GM11168 (cell line): ENCODE data around the gene PTPRN2.

Experiments used
- in situ Hi-C: fragments of 300-500 bp; cut with MboI; formaldehyde crosslinking; loops from one replicate; pipeline ENCODE4 v1.12.0; 2022; ENCODE audit warnings: low sequenced_read_pairs; ENCODE audit not compliant: unreplicated experiment

PTPRN2 gene

GRCh38 chr7:158266817-158267741 lies 320.5 kb downstream of the PTPRN2 start:
- in situ Hi-C loops = no loop called here

- in situ Hi-C loops = no loop called here
These were observed 321.2 kb downstream of the PTPRN2 start for GRCh38 chr7:158266426-158266816.

DNA sequence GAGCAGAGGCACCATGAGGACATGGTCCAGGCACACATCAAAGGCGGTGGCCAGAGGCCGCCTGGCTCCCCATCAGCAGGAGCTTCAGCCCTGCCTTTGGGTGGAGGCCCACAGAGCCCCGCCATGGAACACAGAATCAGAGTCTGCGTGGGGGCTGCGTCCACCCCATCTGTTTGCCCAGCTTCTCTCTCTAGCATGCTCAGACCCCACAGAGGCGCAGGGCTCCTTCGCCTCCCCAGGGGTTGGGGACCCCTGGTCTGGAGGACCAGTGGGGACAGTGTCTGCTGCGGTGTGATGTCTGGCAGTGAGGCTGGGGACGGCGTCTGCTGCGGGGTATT lies 321.9 kb downstream of the PTPRN2 start:
- in situ Hi-C loops = no loop called here

GRCh38 chr7:158264881-158265742 lies 322.5 kb downstream of the PTPRN2 start:
- in situ Hi-C loops = no loop called here

GRCh38 chr7:158263964-158264748 lies 323.5 kb downstream of the PTPRN2 start:
- in situ Hi-C loops = no loop called here

- in situ Hi-C loops = no loop called here
These were observed 324.3 kb downstream of the PTPRN2 start for GRCh38 chr7:158263110-158263963.

- in situ Hi-C loops = no loop called here
These were observed 325.1 kb downstream of the PTPRN2 start for GRCh38 chr7:158262284-158263109.

GRCh38 chr7:158261362-158262235 lies 326.0 kb downstream of the PTPRN2 start:
- in situ Hi-C loops = no loop called here

DNA sequence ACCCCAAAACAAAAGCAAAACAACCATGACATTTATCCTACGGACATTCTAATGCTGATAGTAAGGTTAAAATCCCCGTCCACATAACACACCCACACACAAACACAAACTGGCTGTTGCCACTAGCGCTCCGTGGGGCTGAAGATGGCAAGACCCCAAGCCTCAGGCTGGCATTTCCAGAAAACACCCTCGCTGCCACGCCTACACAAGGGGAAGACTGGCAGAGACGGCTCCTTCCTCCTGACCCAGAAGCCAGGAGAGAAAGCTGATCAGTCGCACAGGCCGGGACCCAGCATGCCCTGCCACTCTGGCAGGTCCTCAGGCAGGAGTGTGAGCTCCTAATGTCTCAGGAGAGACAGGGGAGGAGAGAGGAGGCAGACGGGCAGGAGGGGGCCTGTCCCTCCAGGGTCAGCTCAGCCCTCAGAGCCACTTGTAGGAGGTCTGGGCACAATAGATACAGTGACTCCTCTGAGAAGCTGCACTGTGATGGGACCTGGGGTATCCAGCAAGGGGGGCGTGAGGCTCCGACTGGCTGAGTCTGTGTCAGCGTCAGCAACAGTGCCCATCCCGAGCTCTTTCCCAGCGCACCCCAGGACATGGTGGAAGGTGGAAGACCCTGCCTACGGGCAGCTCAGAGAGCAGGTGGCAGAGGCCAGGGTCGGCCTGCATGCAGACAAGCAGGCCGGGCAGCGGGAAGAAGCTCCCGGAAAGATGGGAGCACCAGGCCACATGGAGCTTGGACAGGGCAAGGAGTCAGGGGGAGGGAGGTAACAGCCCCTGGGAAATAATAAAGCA lies 326.9 kb downstream of the PTPRN2 start:
- in situ Hi-C loops = no loop called here

GRCh38 chr7:158259671-158260418 lies 327.8 kb downstream of the PTPRN2 start:
- in situ Hi-C loops = no loop called here

DNA sequence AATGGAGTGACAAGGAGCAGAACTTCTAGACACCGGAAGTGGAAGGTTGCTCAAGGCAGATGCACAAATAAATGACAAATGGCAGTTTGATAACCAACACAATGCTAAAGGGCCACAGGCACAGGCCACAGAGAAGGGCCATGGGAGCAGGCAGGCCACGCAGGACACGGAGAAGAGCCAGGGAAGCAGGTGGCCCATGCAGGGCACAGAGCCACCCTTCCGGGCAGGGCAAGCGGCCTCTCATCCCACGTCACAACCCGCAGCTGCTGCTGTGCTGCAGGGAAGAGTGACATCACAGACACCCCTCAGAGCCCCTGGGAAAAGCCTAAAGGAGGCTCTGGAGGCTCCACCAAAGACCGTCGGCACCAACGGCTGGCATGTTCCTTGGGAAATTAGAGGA lies 328.5 kb downstream of the PTPRN2 start:
- in situ Hi-C loops = no loop called here

- in situ Hi-C loops = no loop called here
These were observed 329.1 kb downstream of the PTPRN2 start for GRCh38 chr7:158258411-158259130.

DNA sequence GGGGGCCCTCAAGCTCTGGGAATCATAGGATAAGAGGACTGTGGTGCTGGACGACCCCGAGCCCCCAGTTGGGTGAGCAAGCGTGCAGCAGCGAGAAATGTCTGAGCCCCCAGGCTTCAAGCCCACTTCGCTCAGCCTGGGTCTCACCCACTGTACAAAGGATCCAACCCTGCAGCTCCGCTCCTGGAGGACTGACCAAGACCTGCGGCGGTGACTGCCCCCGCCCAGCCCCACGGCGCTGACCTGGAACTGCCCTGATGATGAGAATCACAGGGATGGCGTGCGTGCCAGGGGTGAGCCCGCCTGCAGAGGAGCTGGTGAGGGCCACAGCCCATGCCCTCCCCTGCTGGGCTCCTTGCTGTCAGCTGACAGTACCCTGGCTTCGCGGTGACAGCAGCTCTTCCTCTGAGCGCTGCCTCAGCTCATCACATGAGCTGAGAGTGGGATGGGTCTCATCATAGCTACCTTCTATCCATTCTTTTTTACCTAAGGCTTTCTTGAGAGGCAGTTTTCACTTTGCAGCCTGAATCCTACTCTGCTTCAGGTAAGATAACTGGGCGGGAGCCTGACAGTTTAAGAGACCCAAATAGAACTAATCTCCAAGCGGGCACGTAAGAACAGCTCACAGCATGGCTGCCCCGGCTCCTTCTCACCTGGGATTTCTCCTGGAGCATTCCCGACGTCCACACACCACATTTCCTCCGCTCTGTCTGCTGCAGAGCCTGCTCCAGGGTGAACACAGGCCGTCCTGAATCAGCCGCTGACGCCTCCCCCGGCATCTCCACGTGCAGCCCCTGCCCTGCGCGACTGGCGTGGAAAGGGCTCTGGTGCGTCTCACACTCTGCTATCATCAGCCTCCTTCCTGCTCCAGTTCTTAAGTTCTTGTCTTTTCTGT lies 329.9 kb downstream of the PTPRN2 start:
- in situ Hi-C loops = no loop called here

DNA sequence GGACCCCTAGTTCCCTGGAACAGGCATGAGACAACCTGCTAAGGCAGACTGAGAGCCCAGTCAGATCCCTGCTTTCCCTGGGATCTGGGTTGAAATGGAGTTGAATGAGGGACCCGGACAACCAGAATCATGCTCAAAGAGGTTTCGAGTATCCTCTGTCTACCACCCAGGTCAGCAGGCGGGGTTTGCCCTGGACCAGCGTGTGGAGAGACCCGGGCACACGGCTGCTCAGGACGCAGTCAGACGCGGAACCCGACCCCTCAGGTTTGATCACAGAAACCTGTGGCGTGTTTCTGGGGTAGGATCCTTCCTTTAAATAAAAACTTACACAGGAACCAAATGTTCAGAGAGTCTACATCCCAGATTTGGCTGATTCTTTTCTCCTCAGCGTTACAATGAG lies 330.6 kb downstream of the PTPRN2 start:
- in situ Hi-C loops = no loop called here
